ENCODE measurements around the gene RAB37.

RAB37 gene

GRCh38 chr17:74733365-74734122 is 3.5 kb upstream of the RAB37 start:
- H3K27ac ChIP-seq: no peak overlapping the region
- TF ChIP-seq CTCF (IDR thresholded peaks at IDR 0.05) (no peak), ZFX (IDR thresholded peaks at IDR 0.05; ENCODE audit: borderline replicate concordance) (no peak)

DNA sequence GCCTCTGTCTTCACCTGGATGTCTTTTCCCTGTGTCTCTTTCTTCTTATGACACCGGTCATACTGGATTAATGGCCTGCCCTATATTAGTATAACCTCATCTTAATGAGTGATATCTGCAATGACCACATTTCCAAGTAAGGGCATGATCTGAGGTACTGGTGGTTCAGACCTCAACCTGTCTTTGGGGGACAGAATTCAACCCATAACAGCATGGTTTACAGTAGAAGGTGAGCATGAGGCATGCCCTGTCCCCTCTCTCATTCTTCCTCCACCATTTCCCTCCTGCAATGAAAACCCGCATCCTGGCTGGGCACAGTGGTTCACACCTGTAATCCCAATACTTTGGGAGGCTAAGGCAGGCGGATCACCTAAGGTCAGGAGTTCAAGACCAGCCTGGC is 2.8 kb upstream of the RAB37 start:
- TF ChIP-seq ZFX (IDR thresholded peaks at IDR 0.05; ENCODE audit: borderline replicate concordance) (no peak), CTCF (IDR thresholded peaks at IDR 0.05) (no peak)
- no peak overlapping the region for H3K27ac ChIP-seq

GRCh38 chr17:74737299-74738050 is 419 bp downstream of the RAB37 start:
- no peak for TF ChIP-seq ZFX (IDR thresholded peaks at IDR 0.05; ENCODE audit: borderline replicate concordance)
- peak; percentile 19 for TF ChIP-seq CTCF (IDR thresholded peaks at IDR 0.05)
- H3K27ac ChIP-seq: no peak overlapping the region

- no peak overlapping the region for H3K27ac ChIP-seq
- TF ChIP-seq CTCF (IDR thresholded peaks at IDR 0.05) (no peak), ZFX (IDR thresholded peaks at IDR 0.05; ENCODE audit: borderline replicate concordance) (no peak)
Observed at GRCh38 chr17:74738051-74738996, 1.3 kb downstream of the RAB37 start.

DNA sequence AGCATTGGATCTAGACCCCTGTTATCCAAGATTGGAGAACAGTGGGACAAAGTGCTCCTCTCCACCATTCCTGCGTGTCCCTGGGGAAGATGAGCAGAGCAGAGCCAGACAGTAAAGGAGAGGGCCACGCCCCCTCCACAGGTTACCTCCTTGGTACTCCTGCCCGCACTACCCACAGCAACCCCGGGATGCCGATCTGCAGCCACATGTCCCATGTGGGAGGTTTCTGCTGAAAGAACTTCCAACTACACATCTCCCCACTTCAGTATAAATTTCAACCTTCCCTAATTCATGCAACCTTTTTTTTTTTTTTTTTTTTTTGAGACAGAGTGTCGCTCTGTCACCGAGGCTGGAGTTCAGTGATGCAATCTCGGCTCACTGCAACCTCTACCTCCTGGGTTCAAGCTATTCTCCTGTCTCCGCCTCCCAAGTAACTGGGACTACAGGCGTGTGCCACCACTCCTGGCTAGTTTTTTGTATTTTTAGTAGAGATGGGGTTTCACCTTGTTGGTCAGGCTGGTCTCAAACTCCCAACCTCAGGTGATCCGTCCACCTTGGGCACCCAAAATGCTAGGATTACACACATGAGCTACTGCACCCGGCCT is 2.3 kb downstream of the RAB37 start:
- TF ChIP-seq CTCF (IDR thresholded peaks at IDR 0.05) (no peak), ZFX (IDR thresholded peaks at IDR 0.05; ENCODE audit: borderline replicate concordance) (no peak)

GRCh38 chr17:74740173-74740572 is 3.1 kb downstream of the RAB37 start:
- no peak overlapping the region for H3K27ac ChIP-seq

More for the DNA sequence above, 2.3 kb downstream of the RAB37 start:
- H3K27ac ChIP-seq: no peak overlapping the region

More at GRCh38 chr17:74740173-74740572, 3.1 kb downstream of the RAB37 start:
- TF ChIP-seq CTCF (IDR thresholded peaks at IDR 0.05) (no peak), ZFX (IDR thresholded peaks at IDR 0.05; ENCODE audit: borderline replicate concordance) (no peak)

Measured in 22Rv1 (cell line).